NCI-H748 (cell line): ENCODE results near the gene TMTC3.
A peak's percentile ranks its signal among the peaks of the same experiment; 100 is the strongest.
"Not testable (repeated sequence)": the region's sequence is repeated elsewhere in the genome, so short reads cannot be mapped to it uniquely, and the experiment has no call there.

Source experiments
- DNase-seq: peaks from one replicate; lab custom pipeline; 2025; ENCODE audit not compliant: unreplicated experiment; lab: John Stamatoyannopoulos, UW

Gene TMTC3

GRCh38 chr12:88141774-88142609, at the start of gene TMTC3, which contains the start of gene CEP290:
Gene TMTC3 (plus strand): TSS chr12:88142307. CDS start chr12:88148316, 6,009 bp downstream.
Gene CEP290 (minus strand): TSS chr12:88142088. CDS start chr12:88141307, 781 bp downstream.
- peak; percentile 99 for DNase-seq

- DNase-seq = no peak
Measured at GRCh38 chr12:88092771-88093170, 49.3 kb upstream of the TMTC3 start.

GRCh38 chr12:88093573-88093972, 48.5 kb upstream of the TMTC3 start:
- DNase-seq = no peak

GRCh38 chr12:88108021-88108420, 34.1 kb upstream of the TMTC3 start:
- DNase-seq = no peak

- DNase-seq = peak; percentile 62
Measured at GRCh38 chr12:88111074-88111652, 30.9 kb upstream of the TMTC3 start.

- DNase-seq = no peak
Measured at GRCh38 chr12:88113871-88114270, 28.2 kb upstream of the TMTC3 start.

- DNase-seq = no peak
Measured at GRCh38 chr12:88122666-88123065, 19.4 kb upstream of the TMTC3 start.

- no peak for DNase-seq
Measured at GRCh38 chr12:88127099-88127498, 15.0 kb upstream of the TMTC3 start.

GRCh38 chr12:88127855-88128254, 14.3 kb upstream of the TMTC3 start:
- DNase-seq = no peak

GRCh38 chr12:88132392-88132791, 9.7 kb upstream of the TMTC3 start:
- DNase-seq = no peak

- DNase-seq = not testable (repeated sequence)
Measured at GRCh38 chr12:88133181-88133580, 8.9 kb upstream of the TMTC3 start.

- not testable (repeated sequence) for DNase-seq
Measured at GRCh38 chr12:88139711-88140110, 2.4 kb upstream of the TMTC3 start.

- DNase-seq = no peak
Measured at GRCh38 chr12:88141425-88141773, 708 bp upstream of the TMTC3 start.

- peak; percentile 57 for DNase-seq
Measured at GRCh38 chr12:88142610-88142991, 494 bp downstream of the TMTC3 start.

- no peak for DNase-seq
Measured at GRCh38 chr12:88144037-88144436, 1.9 kb downstream of the TMTC3 start.

- DNase-seq = no peak
Measured at GRCh38 chr12:88144546-88145468, 2.7 kb downstream of the TMTC3 start.

GRCh38 chr12:88145567-88146505, 3.7 kb downstream of the TMTC3 start:
- DNase-seq = peak; percentile 31

GRCh38 chr12:88150063-88150462, 8.0 kb downstream of the TMTC3 start:
- no peak for DNase-seq

- DNase-seq = peak; percentile 42
Measured at GRCh38 chr12:88153959-88154358, 11.9 kb downstream of the TMTC3 start.

GRCh38 chr12:88156075-88156654, 14.1 kb downstream of the TMTC3 start:
- DNase-seq = no peak
